C1 segment of cervical spinal cord (tissue), 14 donors: ENCODE results near the gene ZBTB17.
"Not testable (repeated sequence)": the region's sequence is repeated elsewhere in the genome, so short reads cannot be mapped to it uniquely, and the experiment has no call there.

Experiments
- DNase-seq, 14 donors: peaks; one replicate each; lab custom pipeline; 2025; lab: John Stamatoyannopoulos, UW

ZBTB17 gene

GRCh38 chr1:16011936-16012589 is 36.2 kb upstream of the ZBTB17 start:
- no peak for DNase-seq

- no peak for DNase-seq
These were observed 34.9 kb upstream of the ZBTB17 start for GRCh38 chr1:16010837-16011236.

- no peak for DNase-seq
These were observed 33.8 kb upstream of the ZBTB17 start for GRCh38 chr1:16009678-16010077.

- peak in 11 of 14 donors; percentile 6 to 86 (median 54) for DNase-seq
These were observed 33.1 kb upstream of the ZBTB17 start for GRCh38 chr1:16009030-16009460.

- DNase-seq = no peak
These were observed 31.9 kb upstream of the ZBTB17 start for GRCh38 chr1:16007671-16008341.

GRCh38 chr1:16006552-16007485 is 30.9 kb upstream of the ZBTB17 start:
- DNase-seq = no peak

- DNase-seq = no peak
These were observed 30.1 kb upstream of the ZBTB17 start for GRCh38 chr1:16006010-16006409.

- DNase-seq = no peak
These were observed 29.7 kb upstream of the ZBTB17 start for GRCh38 chr1:16005597-16005996.

GRCh38 chr1:16001274-16001673 is 25.4 kb upstream of the ZBTB17 start:
- not testable (repeated sequence) for DNase-seq

GRCh38 chr1:15998929-15999328 is 23.0 kb upstream of the ZBTB17 start:
- no peak for DNase-seq

GRCh38 chr1:15997637-15998280 is 21.9 kb upstream of the ZBTB17 start:
- DNase-seq = no peak

GRCh38 chr1:15997076-15997585 is 21.2 kb upstream of the ZBTB17 start:
- no peak for DNase-seq

GRCh38 chr1:15994590-15995351 is 18.9 kb upstream of the ZBTB17 start:
- DNase-seq = peak in 9 of 14 donors; percentile 26 to 71 (median 51)

- no peak for DNase-seq
These were observed 18.2 kb upstream of the ZBTB17 start for GRCh38 chr1:15994081-15994480.

GRCh38 chr1:15993666-15994065 is 17.8 kb upstream of the ZBTB17 start:
- no peak for DNase-seq

GRCh38 chr1:15992582-15993500 is 16.9 kb upstream of the ZBTB17 start:
- DNase-seq = no peak

- DNase-seq = no peak
These were observed 16.3 kb upstream of the ZBTB17 start for GRCh38 chr1:15992187-15992553.

GRCh38 chr1:15991427-15992186 is 15.7 kb upstream of the ZBTB17 start:
- no peak for DNase-seq

- DNase-seq = no peak
These were observed 13.9 kb upstream of the ZBTB17 start for GRCh38 chr1:15989776-15990175.
